HG03571 (cell line): ENCODE data around the gene CDH26.
A peak's percentile ranks its signal among the peaks of the same experiment; 100 is the strongest.
"Not testable (repeated sequence)": the region's sequence is repeated elsewhere in the genome, so short reads cannot be mapped to it uniquely, and the experiment has no call there.

ENCODE experiments used
- ATAC-seq: cut with Tn5 transposase; IDR thresholded peaks from one replicate; pipeline ENCODE4 v1.9.1; 2021; ENCODE audit not compliant: unreplicated experiment

CDH26 gene

DNA sequence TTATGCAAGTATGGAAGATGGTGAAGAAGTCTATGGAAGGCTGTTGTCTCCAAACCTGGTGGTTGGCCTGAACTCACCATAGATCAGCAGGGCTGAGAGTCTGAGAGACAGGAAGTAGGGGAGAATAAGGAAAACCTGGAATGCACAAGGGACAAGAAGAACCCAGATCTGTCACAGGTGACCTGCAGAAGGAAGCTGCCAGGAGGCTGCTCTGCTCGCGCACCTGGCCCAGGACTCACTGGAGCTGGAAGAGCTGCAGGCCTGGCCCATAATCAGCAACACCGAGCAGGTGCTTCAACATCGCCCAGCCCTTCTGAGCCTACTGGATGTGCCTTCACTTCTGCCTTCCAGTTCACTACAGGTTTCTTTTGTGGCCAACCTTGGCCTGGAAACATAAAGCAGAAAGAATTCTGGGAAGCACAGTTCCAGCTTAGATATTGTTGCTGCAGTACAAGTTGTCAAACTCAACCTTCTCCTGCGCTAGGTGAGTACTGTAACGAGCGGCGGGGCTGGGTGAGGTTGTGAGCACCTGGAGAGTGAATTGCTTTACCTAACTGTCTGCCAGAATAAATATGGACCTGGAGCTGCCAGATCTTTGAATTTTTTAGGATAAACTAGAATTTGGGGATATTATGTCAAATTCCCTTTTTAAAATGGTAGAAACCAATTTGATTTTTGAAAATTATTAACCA, 82.4 kb downstream of the CDH26 start:
- ATAC-seq: no peak

DNA sequence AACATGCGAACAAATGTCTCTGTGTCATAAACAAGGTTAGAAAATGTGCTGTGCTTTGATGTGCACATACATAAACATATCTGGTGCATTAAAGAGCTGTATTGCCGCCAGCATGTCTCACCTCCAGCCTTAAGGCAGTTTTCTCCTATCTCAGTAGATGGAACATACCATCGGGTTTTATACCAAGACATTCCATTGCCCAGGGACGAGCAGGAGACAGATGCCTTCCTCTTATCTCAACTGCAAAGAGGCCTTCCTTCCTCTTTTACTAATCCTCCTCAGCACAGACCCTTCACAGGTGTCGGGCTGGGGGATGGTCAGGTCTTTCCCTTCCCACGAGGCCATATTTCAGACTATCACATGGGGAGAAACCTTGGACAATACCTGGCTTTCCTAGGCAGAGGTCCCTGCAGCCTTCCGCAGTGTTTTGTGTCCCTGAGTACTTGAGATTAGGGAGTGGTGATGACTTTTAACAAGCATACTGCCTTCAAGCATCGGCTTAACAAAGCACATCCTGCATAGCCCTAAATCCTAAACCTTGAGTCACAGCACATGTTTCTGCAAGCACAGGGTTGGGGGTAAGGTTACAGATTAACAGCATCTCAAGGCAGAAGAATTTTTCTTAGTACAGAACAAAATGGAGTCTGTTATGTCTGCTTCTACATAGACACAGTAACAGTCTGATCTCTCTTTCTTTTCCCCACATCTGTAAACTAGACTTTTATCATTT, 83.4 kb downstream of the CDH26 start:
- ATAC-seq: not testable (repeated sequence)

DNA sequence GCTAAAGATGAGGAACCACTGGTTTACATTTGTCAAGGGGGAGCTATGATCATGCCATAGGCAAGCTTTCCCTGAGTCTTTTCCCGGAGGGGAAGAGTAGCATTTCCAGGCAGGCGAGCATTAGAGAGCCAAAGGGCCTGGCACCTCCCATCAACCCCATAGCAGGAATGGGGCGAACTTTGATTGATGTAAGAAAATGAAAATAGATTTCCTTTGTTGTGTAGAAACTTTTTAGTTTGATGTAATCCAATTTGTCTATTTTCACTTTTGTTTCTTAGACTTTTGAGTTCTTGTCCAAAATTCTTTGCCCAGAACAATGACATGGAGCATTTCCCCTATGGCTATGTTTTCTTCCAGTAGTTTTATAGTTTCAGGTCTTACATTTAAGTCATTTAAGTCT, 85.2 kb downstream of the CDH26 start:
- ATAC-seq: no peak

DNA sequence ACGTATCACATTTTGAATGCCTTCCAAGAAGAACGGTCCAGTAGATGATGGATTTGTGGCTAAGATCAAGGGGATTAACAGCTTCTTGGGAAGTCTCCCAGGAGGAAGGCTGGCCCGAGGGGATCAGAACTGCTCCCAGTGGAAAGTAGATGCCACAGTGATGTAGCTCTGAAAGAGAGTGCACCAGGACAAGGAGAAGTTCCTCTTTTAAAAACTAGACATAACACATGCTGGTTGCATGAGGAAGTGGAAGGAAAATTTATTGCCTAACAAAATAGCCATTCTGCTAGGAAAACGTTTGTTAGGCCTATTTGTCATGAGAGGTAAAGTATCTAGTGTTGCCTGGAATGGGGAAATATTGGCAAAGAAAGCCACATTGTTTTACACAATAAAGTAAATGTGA, 87.8 kb downstream of the CDH26 start:
- ATAC-seq: no peak

GRCh38 chr20:60046436-60046835, 88.2 kb downstream of the CDH26 start:
- ATAC-seq: no peak

GRCh38 chr20:60046860-60047259, 88.6 kb downstream of the CDH26 start:
- ATAC-seq: no peak

DNA sequence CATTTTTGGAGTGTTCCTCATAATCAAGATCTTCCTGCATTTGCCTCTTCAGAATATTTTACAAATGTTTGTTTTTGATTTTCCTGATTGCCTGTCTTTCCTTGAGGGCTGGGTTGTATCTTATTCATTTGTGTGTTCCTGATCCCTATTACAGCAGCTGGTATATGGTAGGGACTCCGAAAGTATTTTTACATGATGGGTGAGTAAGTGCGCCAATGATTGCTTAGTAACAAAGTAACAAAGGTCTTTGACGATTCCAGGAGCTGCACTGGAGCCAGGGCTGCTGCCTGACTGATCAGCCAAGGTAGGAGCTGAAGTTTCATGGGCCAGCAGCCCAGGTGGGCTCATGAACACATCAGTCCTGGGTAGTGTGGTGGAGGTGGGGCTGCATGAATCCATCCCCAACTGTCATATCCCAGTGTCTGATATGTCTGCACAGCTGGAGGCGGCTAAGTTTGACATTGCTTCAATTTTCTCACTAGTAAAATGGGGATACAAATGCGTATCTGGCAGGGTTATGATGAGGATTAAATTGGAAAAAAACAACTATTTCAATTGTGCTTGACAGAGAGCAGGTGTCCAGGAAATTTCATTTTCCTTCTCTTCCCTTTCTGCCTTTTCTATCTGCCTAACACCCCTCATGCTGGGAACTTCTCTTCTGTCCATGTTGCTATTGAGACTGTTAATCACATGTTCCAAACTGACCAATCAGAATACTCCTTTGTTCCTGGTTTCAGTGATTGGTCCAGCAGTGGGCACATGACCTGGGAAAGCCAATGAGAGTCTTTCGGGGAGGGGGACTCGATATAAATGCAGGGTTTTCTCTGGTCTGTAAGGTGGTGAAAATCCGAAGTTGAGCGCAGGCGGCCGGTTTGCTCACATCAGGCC, 90.7 kb downstream of the CDH26 start:
- ATAC-seq: no peak

DNA sequence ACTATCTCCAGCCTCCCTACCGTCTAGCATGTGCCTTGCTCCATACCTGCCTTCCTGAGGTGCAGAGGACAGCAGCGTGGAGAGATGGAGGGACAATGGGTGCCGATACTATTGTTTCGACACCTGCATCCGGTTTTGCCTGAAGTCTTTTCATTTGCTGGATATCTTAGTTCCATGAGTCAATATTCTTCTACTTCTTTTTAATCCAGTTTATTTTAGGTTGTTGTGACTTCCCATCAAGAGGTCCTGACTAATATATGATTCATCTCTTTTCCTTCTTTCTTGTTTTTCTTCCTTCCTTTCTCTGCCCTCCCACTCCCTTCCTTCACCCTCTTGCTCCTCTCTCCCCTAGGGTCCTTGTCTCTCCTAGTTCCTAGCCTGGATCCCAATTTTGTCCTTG, 91.4 kb downstream of the CDH26 start:
- no peak for ATAC-seq

- no peak for ATAC-seq
Measured at GRCh38 chr20:60050193-60050947, 92.1 kb downstream of the CDH26 start.

- ATAC-seq: no peak
Measured at GRCh38 chr20:60051911-60052310, 93.7 kb downstream of the CDH26 start.

DNA sequence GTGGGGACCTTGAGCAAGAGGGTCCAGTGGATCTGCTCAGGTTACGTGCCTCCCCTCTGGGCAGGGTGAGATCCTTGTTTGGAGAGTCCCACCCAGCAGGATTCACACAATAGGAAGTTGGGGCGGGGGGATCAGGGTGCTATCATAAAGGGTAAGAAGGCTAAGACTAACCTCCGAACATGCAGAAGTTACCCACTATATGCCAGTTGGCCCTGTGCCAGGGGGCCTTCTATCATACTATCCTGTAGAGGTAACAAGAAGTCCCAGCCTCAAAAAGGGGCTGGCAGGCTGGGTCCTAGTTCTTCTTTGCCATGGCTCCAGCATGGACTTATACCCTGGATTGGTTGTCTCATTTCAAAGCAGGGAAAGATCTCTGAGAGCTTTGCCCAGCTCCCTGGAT, 94.1 kb downstream of the CDH26 start:
- ATAC-seq: no peak

DNA sequence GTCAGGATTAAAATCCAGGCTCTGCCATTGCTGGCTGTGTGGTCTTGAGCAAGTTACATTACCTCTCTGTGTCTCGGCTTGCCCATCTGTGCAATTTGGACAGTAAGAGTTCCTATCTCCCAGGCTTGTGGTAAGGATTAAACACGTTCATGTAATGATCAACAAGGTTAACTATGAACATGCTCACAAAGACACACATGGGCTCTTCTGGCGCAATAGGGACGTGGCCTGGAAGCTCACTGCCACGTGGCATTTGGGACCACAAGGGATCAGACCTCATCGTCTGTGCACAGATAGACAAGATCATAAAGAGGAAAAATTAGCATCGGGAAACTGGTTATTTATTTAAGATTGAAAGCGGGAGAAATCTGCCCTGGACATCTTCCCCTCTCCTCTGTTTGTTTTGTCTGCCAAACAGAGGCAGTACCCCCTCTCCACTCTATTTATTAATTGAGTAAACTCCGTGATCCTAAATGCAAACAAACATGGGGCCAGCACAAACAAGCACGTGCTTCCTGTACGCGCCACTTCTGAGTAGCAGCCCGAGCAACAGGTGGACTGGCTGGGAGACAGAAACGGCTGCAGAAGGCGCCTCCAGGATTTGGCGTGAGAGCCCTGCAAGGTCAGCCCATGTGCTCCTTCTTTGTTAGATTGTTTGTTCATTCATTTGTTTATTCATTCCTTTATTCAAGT, 95.0 kb downstream of the CDH26 start:
- ATAC-seq: no peak

DNA sequence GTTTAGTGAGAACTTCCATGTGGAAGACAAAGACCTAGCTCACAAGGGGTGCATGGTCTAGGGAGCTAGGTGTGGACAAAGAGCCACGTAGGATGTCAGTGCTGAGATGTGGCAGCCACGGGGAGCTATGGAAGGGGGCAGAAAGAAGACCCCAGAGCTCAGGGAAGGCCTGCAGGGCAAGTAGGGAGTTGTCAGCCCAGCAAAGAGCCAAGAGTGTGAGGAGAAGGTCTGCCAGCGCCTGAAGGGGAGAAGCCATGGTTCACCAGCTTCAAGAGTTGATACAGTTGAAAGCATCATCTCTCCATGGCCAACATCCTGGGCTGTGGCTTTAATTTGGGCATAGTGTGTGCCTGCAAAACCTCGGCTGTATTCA, 95.6 kb downstream of the CDH26 start:
- ATAC-seq: no peak

DNA sequence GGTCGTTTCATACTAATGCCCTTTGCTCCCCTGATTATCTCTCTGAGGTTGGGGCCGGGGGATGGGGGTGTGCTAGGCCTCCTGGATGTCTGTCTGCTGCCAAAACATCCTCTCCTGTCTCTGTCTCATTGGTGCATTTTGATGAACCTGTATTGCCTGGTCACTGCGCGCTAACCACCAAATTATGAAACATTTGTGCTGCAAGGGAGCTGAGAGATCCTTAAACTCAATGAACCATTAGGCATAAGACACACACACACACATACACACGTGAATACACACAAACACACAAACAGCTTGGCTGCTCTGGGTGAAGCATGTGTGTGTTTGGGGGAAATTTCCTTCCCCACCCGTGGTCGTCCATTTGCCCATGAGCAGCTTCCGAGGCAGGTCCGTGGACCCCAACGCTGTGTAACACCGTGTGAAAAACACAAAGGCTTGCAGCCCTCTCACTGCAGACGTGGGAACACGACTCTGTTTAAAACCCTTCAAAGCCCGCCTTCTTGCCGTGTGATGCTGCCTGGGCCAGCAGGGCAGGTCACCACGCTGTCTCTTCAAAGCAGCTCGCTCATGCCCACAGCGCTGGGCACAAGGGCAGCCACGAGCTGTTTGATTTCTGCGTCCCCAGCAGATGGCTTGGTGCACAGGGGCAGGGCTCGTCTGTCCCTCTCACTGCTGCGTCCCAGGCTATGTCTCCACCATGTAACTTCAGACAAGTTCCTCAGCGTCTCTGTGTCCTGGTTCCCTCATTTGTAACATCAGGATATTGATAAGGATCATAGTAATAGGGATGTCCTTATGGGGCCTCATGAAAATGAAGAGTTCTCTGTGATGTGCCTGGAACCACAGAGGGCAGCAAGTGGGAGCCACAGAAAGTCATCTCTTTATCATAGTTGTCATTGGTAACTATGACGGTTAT, 96.8 kb downstream of the CDH26 start:
- ATAC-seq: no peak

DNA sequence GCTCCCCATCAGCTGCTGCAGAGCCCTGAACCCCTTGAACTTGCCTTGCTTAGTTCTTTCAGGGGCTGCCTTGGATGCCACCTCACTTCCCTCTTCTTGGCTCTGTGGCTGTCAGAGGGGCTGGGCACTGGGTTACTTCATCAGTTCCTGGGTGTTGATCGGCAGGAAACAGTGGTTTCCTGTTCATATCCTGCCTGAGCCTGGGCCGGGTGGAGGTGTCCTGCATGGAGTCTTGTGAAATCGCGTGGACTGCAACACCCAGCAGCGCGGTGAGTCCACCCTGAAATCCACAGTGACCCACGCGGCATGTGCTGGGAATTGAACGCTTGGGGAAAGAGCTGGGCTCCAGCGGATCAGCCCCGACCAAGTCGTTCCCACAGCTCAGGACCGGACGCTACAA, 97.5 kb downstream of the CDH26 start:
- no peak for ATAC-seq

- no peak for ATAC-seq
Measured at GRCh38 chr20:60056407-60057122, 98.3 kb downstream of the CDH26 start.

GRCh38 chr20:60057123-60057865, 99.1 kb downstream of the CDH26 start:
- peak; percentile 57 for ATAC-seq
